Activated naive CD4-positive, alpha-beta T cell treated with Interleukin-2 at 50 U/mL for 16 hours (primary cell): Measurements from ENCODE around the gene GAGE12F.
A peak's percentile ranks its signal among the peaks of the same experiment; 100 is the strongest.
"Not testable (repeated sequence)": the region's sequence is repeated elsewhere in the genome, so short reads cannot be mapped to it uniquely, and the experiment has no call there.

Experiments used
- DNase-seq: peaks from one replicate; pipeline ENCODE4 v3.0.0-alpha.2; 2020

Gene GAGE12F

GRCh38 chrX:49560542-49560941 is at the start of gene GAGE12F:
Gene GAGE12F (plus strand): TSS chrX:49560842. CDS start chrX:49561997, 1,155 bp downstream.
- DNase-seq = not testable (repeated sequence)

DNA sequence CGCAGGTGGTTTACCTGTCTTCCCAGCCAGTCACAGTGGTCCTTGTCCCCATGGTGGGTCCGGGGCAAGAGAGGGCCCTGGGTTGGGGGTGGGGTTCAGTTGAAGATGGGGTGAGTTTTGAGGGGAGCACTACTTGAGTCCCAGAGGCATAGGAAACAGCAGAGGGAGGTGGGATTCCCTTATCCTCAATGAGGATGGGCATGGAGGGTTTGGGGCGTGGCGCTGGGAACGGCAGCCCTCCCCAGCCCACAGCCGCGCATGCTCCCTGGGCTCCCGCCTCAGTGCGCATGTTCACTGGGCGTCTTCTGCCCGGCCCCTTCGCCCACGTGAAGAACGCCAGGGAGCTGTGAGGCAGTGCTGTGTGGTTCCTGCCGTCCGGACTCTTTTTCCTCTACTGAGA is 28.8 kb upstream of the GAGE12F start, which contains the start of gene GAGE12C:
GAGE12C (plus strand) TSS at position 301 of the 400 bp plus-strand sequence. CDS start 1,155 bp downstream, outside the sequence.
- not testable (repeated sequence) for DNase-seq

GRCh38 chrX:49541433-49541832 is 19.2 kb upstream of the GAGE12F start, which contains the start of gene GAGE12D:
Gene GAGE12D (plus strand): TSS chrX:49541733. CDS start chrX:49542888, 1,155 bp downstream.
- not testable (repeated sequence) for DNase-seq

DNA sequence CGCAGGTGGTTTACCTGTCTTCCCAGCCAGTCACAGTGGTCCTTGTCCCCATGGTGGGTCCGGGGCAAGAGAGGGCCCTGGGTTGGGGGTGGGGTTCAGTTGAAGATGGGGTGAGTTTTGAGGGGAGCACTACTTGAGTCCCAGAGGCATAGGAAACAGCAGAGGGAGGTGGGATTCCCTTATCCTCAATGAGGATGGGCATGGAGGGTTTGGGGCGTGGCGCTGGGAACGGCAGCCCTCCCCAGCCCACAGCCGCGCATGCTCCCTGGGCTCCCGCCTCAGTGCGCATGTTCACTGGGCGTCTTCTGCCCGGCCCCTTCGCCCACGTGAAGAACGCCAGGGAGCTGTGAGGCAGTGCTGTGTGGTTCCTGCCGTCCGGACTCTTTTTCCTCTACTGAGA is 9.7 kb upstream of the GAGE12F start, which contains the start of gene GAGE12E:
GAGE12E (plus strand) TSS at position 301 of the 400 bp plus-strand sequence. CDS start 1,155 bp downstream, outside the sequence.
- DNase-seq = not testable (repeated sequence)

- not testable (repeated sequence) for DNase-seq
These were observed 8.1 kb downstream of the GAGE12F start for GRCh38 chrX:49568728-49569127.

GRCh38 chrX:49569152-49569551 is 8.5 kb downstream of the GAGE12F start:
- DNase-seq = not testable (repeated sequence)

- DNase-seq = not testable (repeated sequence)
These were observed 9.5 kb downstream of the GAGE12F start, which contains the start of gene GAGE12G for GRCh38 chrX:49570100-49570499. Gene GAGE12G (plus strand): TSS chrX:49570400. CDS start chrX:49571555, 1,155 bp downstream.

GRCh38 chrX:49579649-49580048 is 19.0 kb downstream of the GAGE12F start, which contains the start of gene GAGE12H:
Gene GAGE12H (plus strand): TSS chrX:49579949. CDS start chrX:49581104, 1,155 bp downstream.
- not testable (repeated sequence) for DNase-seq

- DNase-seq = not testable (repeated sequence)
These were observed 28.6 kb downstream of the GAGE12F start, which contains the start of gene GAGE2A for GRCh38 chrX:49589196-49589595. Gene GAGE2A (plus strand): TSS chrX:49589496. CDS start chrX:49590651, 1,155 bp downstream.

GRCh38 chrX:49589769-49590478 is 29.3 kb downstream of the GAGE12F start:
- DNase-seq = peak; percentile 1

DNA sequence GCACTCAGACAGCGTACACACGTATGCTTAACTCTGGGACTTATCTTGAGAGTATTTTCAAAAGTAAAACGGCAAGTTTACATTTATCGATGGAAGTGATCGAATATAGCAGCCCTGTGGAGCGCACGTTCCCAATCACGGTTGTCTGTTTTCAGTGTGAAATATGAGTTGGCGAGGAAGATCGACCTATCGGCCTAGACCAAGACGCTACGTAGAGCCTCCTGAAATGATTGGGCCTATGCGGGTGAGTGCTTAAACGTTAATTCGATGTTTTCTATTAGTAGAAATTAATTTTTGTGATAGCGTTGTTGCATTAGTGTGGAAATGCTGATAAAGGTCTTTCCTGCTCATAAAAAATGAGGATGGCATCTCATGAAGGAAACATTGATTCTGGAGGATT is 29.8 kb downstream of the GAGE12F start:
- not testable (repeated sequence) for DNase-seq

GRCh38 chrX:49598720-49599119 is 38.1 kb downstream of the GAGE12F start, which contains the start of gene GAGE1:
Gene GAGE1 (plus strand): TSS chrX:49599020. CDS start chrX:49600175, 1,155 bp downstream.
- not testable (repeated sequence) for DNase-seq

DNA sequence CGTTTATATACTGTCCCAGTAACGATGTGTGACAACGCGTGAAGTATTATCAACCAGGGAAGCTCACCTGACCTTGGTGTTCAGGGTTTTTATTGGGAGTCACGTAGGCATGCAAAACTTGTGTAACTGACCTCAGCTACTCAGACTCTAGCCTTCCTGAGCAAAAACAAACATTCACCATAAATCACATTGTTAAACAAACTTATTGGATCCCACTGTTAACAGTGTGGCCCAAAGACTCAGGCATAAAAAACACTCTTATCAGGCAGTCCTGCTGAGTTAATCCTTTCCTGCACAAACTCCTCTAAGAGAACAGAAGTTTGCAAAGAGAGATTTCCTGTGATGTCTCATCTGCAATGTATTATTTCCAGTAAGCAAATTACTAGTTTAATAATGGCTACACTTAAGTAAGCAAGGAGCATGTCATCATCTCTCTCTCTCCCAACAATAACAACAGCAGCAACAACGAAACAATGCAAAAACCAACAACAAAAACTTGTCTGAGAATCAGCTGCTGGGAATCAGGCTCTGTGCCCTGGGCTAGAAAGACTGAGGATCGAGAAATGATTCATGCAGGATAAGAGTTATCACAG is 50.2 kb downstream of the GAGE12F start:
- DNase-seq = no peak
